Measurements from ENCODE around the gene PITPNM3.

PITPNM3 gene

DNA sequence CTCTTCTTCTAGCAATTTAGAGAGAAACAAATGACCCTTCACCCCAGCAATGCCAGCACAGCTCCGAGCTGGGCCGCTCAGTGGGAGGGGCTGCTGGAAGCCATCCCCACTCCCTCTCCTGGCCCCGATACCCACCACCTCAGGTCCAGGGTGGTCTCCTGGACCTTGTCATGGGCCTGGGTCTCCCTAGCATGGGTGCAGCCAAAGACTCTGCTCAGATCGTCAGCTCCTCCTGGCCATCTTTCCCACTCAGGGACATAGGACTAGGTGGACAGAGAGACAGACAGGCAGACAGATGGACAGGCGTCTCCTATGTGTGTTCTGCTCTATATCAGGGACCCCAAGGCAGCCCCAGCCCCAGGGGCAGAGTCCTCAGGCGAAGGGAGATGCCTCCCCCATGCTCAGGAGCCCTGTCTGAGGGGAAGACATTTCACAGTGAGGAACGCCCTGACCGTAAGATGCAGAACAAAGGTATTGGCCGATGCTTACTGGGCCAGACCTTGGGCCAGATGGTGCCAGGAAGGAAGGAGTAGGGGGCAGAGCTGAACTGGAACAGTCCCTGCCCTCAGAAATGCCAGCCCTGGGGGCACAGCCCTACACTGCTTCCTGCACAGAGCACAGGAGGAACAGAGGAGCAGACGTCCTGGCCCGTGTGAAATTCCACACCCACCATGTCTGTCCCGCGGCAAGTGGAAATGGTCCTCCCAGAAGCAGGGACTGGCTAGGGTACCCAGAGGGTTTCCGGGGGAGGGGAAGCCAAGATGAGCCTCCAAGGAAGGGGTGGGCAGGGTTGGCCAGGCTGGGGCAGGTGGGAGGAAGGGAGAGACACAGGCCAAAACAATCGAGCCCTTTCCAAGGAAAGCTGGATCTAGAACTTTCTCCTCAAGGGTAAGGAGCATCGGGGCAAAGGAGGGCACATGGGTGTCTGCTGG lies 13.0 kb downstream of the PITPNM3 start:
- H3K9me3 ChIP-seq (ENCODE audit: severe bottlenecking), result peaks cover 11% of the 10 kb centered on the region
- H3K36me3 ChIP-seq, result no peaks in the 10 kb centered on the region
- no peak overlapping the region for H3K27ac ChIP-seq
- H3K4me3 ChIP-seq (ENCODE audit: low read depth, low read length), result no peak overlapping the region
- no peaks in the 10 kb centered on the region for H3K27me3 ChIP-seq (ENCODE audit: insufficient read depth, low read depth, severe bottlenecking)
- no peak for DNase-seq
- no peak for TF ChIP-seq CTCF (IDR thresholded peaks at IDR 0.05; ENCODE audit: low read depth, low read length)

GRCh38 chr17:6542577-6542976 lies 13.8 kb downstream of the PITPNM3 start:
- no peaks in the 10 kb centered on the region for H3K27me3 ChIP-seq (ENCODE audit: insufficient read depth, low read depth, severe bottlenecking)
- DNase-seq, result no peak
- H3K4me3 ChIP-seq (ENCODE audit: low read depth, low read length), result no peak overlapping the region
- H3K36me3 ChIP-seq, result no peaks in the 10 kb centered on the region
- H3K27ac ChIP-seq, result no peak overlapping the region
- no peak for TF ChIP-seq CTCF (IDR thresholded peaks at IDR 0.05; ENCODE audit: low read depth, low read length)
- peaks cover 11% of the 10 kb centered on the region for H3K9me3 ChIP-seq (ENCODE audit: severe bottlenecking)

DNA sequence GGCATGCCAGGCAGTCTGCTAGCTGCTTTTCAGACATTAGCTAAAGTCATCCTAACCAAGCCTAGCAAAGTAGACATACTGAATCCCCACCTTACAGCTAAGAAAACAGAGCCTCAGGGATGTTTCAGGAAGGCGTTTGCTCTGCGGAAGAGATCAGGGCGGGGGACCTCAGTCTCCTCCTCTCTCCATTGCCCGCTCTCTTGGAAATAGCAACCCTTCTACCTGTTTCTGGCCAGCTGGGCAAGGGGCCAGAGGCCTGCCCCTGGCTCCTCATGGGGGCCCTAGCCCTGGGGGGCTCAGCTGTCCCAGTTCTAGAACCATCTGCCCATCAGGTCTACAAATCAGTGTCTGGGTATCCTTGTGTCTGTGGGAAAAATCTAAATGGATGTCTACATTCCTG lies 14.5 kb downstream of the PITPNM3 start:
- H3K36me3 ChIP-seq, result no peaks in the 10 kb centered on the region

DNA sequence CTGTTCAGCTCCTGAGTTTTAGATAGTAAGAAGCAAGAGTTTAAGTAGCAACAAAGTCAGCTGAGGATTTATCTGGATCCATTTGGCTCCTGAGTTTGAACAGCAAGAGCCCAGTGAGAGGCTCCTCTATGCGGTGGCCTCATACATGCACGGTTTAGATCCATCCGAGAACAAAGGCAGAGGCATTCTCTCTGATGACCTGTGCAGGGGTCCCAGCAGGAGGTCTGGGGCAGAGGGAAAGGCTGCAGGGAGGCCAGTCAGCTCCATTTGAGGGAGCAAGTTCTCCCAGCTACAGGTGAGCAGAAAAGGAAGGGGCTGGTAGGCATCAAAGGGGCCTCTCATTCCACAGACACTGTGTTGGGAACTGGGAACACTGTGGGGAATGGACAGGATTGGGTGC lies 16.5 kb downstream of the PITPNM3 start:
- DNase-seq, result no peak

More for the DNA sequence above, 14.5 kb downstream of the PITPNM3 start:
- no peak for DNase-seq
- Histone ChIP-seq H3K27me3 (ENCODE audit: insufficient read depth, low read depth, severe bottlenecking) (no peaks in the 10 kb centered on the region), H3K27ac (no peak overlapping the region), H3K9me3 (ENCODE audit: severe bottlenecking) (peaks cover 11% of the 10 kb centered on the region), H3K4me3 (ENCODE audit: low read depth, low read length) (no peak overlapping the region)
- no peak for TF ChIP-seq CTCF (IDR thresholded peaks at IDR 0.05; ENCODE audit: low read depth, low read length)

GRCh38 chr17:6536566-6537065 lies 19.7 kb downstream of the PITPNM3 start:
- no peaks in the 10 kb centered on the region for H3K36me3 ChIP-seq
- H3K9me3 ChIP-seq (ENCODE audit: severe bottlenecking), result peaks cover 11% of the 10 kb centered on the region
- H3K27me3 ChIP-seq (ENCODE audit: insufficient read depth, low read depth, severe bottlenecking), result no peaks in the 10 kb centered on the region
- H3K4me3 ChIP-seq (ENCODE audit: low read depth, low read length), result no peak overlapping the region
- DNase-seq, result no peak
- H3K27ac ChIP-seq, result no peak overlapping the region
- TF ChIP-seq CTCF (IDR thresholded peaks at IDR 0.05; ENCODE audit: low read depth, low read length), result no peak

More for the DNA sequence above, 16.5 kb downstream of the PITPNM3 start:
- no peak overlapping the region for H3K27ac ChIP-seq
- H3K27me3 ChIP-seq (ENCODE audit: insufficient read depth, low read depth, severe bottlenecking), result no peaks in the 10 kb centered on the region
- TF ChIP-seq CTCF (IDR thresholded peaks at IDR 0.05; ENCODE audit: low read depth, low read length), result no peak
- H3K9me3 ChIP-seq (ENCODE audit: severe bottlenecking), result peaks cover 11% of the 10 kb centered on the region
- H3K36me3 ChIP-seq, result no peaks in the 10 kb centered on the region
- H3K4me3 ChIP-seq (ENCODE audit: low read depth, low read length), result no peak overlapping the region
